ENCODE measurements around the gene KCNQ1.

The KCNQ1 gene

DNA sequence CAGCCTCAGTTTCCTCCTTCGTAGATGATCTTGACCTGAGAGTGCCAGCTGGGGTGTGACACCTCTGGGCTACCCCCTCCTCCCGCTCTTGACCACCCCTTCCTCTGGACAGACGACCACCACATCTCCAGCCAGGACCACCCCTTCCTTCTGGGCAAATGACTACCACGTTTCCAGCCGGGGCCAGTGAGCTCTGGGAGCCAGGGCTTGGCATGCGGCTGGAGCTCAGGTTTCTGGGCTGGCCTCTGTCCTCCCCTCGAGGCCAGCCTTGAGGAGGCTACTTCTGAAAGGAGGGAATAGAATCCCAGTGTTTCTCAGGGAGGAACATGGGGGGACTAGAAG lies 134.1 kb downstream of the KCNQ1 start:
- H3K4me3 ChIP-seq (ENCODE audit: extremely low read depth, insufficient read depth, low read length, poor library complexity, severe bottlenecking): no peak overlapping the region
- no peaks in the 10 kb centered on the region for H3K36me3 ChIP-seq (ENCODE audit: control insufficient read depth, insufficient read depth, low read length)
- H3K27ac ChIP-seq (ENCODE audit: low read depth, low read length, severe bottlenecking): no peak overlapping the region
- WGBS, 2 experiments (ENCODE audit: insufficient coverage in 2 of 2): 89 to 91% methylated on average over 6 to 7 of the region's 7 CpGs
- no peaks in the 10 kb centered on the region for H3K9me3 ChIP-seq (ENCODE audit: control insufficient read depth, low read length)
- H3K4me1 ChIP-seq (ENCODE audit: control insufficient read depth, insufficient read depth, low read length, poor library complexity, severe bottlenecking): peaks cover 17% of the 10 kb centered on the region

GRCh38 chr11:2579315-2580060 lies 134.7 kb downstream of the KCNQ1 start:
- Histone ChIP-seq H3K36me3 (ENCODE audit: control insufficient read depth, insufficient read depth, low read length) (no peaks in the 10 kb centered on the region), H3K4me1 (ENCODE audit: control insufficient read depth, insufficient read depth, low read length, poor library complexity, severe bottlenecking) (peaks cover 17% of the 10 kb centered on the region), H3K27ac (ENCODE audit: low read depth, low read length, severe bottlenecking) (no peak overlapping the region), H3K4me3 (ENCODE audit: extremely low read depth, insufficient read depth, low read length, poor library complexity, severe bottlenecking) (no peak overlapping the region), H3K9me3 (ENCODE audit: control insufficient read depth, low read length) (no peaks in the 10 kb centered on the region)
- WGBS, 2 experiments (ENCODE audit: insufficient coverage in 2 of 2): 79 to 80% methylated on average over 13 of the region's 17 CpGs

DNA sequence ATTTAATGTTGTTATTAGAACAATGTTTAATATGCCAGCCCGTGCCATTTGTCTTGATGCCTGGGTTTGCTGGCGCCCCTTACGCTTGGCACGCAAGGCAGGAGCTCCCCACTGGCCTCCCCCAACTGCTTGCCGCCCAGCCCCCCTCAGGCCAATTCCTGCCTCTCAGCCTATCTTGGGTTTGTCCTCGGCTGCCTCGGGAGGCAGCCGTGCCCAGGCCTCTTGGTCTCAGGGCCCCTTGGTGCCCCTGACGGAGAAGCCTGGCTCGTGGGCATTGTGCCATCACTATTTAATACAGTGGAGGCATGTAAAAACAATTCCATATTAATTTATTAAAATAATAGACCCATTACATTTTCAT lies 135.2 kb downstream of the KCNQ1 start:
- H3K27ac ChIP-seq (ENCODE audit: low read depth, low read length, severe bottlenecking): no peak overlapping the region

DNA sequence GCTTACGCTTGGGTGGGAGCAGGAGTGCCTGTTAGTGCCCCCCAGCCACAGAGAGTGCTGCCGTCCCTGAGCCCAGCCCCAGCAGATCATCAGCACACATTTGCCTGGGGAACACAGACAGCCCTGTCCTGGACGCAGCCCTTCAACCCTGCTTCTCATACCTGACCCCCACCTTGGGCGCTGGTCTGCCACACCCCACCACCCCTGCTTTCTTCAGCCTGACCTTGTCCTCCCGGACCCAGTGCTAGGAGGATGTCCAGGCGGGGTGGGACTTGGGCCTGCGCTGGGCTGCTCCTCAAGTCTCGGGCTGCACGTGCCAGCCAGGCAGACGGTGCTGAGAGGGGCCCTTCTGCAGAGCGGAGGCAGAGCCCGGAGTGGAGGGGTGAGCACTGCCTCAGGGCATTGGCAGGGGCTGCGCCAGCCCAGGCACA lies 135.8 kb downstream of the KCNQ1 start:
- no peak overlapping the region for H3K4me3 ChIP-seq (ENCODE audit: extremely low read depth, insufficient read depth, low read length, poor library complexity, severe bottlenecking)
- no peaks in the 10 kb centered on the region for H3K9me3 ChIP-seq (ENCODE audit: control insufficient read depth, low read length)
- H3K27ac ChIP-seq (ENCODE audit: low read depth, low read length, severe bottlenecking): no peak overlapping the region
- H3K36me3 ChIP-seq (ENCODE audit: control insufficient read depth, insufficient read depth, low read length): no peaks in the 10 kb centered on the region
- H3K4me1 ChIP-seq (ENCODE audit: control insufficient read depth, insufficient read depth, low read length, poor library complexity, severe bottlenecking): peaks cover 17% of the 10 kb centered on the region
- WGBS, 2 experiments (ENCODE audit: insufficient coverage in 2 of 2): 83 to 95% methylated on average over 10 to 13 of the region's 13 CpGs

More for the DNA sequence above, 135.2 kb downstream of the KCNQ1 start:
- 87 to 90% methylated on average over 4 to 8 of the region's 10 CpGs for WGBS, 2 experiments (ENCODE audit: insufficient coverage in 2 of 2)
- no peaks in the 10 kb centered on the region for H3K9me3 ChIP-seq (ENCODE audit: control insufficient read depth, low read length)
- no peak overlapping the region for H3K4me3 ChIP-seq (ENCODE audit: extremely low read depth, insufficient read depth, low read length, poor library complexity, severe bottlenecking)
- no peaks in the 10 kb centered on the region for H3K36me3 ChIP-seq (ENCODE audit: control insufficient read depth, insufficient read depth, low read length)
- H3K4me1 ChIP-seq (ENCODE audit: control insufficient read depth, insufficient read depth, low read length, poor library complexity, severe bottlenecking): peaks cover 17% of the 10 kb centered on the region

- 93 to 97% methylated on average over 19 to 21 of the region's 22 CpGs for WGBS, 2 experiments (ENCODE audit: insufficient coverage in 2 of 2)
Observed at GRCh38 chr11:2581151-2581930, 136.5 kb downstream of the KCNQ1 start.

GRCh38 chr11:2581931-2582350 lies 137.1 kb downstream of the KCNQ1 start:
- H3K27ac ChIP-seq (ENCODE audit: low read depth, low read length, severe bottlenecking): no peak overlapping the region
- H3K36me3 ChIP-seq (ENCODE audit: control insufficient read depth, insufficient read depth, low read length): no peaks in the 10 kb centered on the region
- no peak overlapping the region for H3K4me3 ChIP-seq (ENCODE audit: extremely low read depth, insufficient read depth, low read length, poor library complexity, severe bottlenecking)
- no peaks in the 10 kb centered on the region for H3K9me3 ChIP-seq (ENCODE audit: control insufficient read depth, low read length)
- 97% methylated on average over 23 of the region's 23 CpGs for WGBS, 2 experiments (ENCODE audit: insufficient coverage in 2 of 2)
- H3K4me1 ChIP-seq (ENCODE audit: control insufficient read depth, insufficient read depth, low read length, poor library complexity, severe bottlenecking): peaks cover 17% of the 10 kb centered on the region

More at GRCh38 chr11:2581151-2581930, 136.5 kb downstream of the KCNQ1 start:
- H3K9me3 ChIP-seq (ENCODE audit: control insufficient read depth, low read length): no peaks in the 10 kb centered on the region
- H3K4me3 ChIP-seq (ENCODE audit: extremely low read depth, insufficient read depth, low read length, poor library complexity, severe bottlenecking): no peak overlapping the region
- no peaks in the 10 kb centered on the region for H3K36me3 ChIP-seq (ENCODE audit: control insufficient read depth, insufficient read depth, low read length)
- peaks cover 17% of the 10 kb centered on the region for H3K4me1 ChIP-seq (ENCODE audit: control insufficient read depth, insufficient read depth, low read length, poor library complexity, severe bottlenecking)
- H3K27ac ChIP-seq (ENCODE audit: low read depth, low read length, severe bottlenecking): no peak overlapping the region

DNA sequence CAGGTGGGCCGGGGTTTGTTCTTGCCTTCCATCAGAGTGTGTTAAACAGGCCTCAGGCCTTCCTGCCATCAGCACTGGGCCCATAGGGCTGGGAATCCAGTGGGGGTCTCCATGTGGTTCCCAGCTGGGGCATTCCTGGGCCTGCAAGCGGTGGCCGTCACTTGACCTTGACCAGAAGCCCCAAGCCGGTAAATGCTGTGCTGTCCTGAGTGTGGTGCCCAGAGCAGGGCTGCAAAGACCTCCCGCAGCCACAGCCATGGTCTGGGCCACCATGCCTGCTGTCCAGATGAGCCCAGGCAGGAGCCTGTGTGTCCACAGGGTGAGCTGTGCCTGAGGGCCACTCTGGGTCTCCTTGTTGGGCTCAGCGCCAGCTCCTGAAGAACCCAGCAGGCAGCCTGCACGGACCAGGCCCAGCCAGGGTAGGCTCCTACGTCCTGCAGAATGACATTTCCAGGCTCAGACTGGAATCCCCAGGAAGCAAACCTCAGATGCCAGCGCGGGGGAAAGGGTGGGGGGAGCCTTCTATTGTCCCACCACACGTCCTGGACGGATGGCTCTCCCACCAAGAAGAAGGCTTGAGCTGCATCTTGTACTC lies 137.6 kb downstream of the KCNQ1 start:
- WGBS, 2 experiments (ENCODE audit: insufficient coverage in 2 of 2): 84 to 86% methylated on average over 10 to 12 of the region's 12 CpGs
- H3K9me3 ChIP-seq (ENCODE audit: control insufficient read depth, low read length): no peaks in the 10 kb centered on the region
- no peak overlapping the region for H3K4me3 ChIP-seq (ENCODE audit: extremely low read depth, insufficient read depth, low read length, poor library complexity, severe bottlenecking)
- peaks cover 15% of the 10 kb centered on the region for H3K4me1 ChIP-seq (ENCODE audit: control insufficient read depth, insufficient read depth, low read length, poor library complexity, severe bottlenecking)
- no peaks in the 10 kb centered on the region for H3K36me3 ChIP-seq (ENCODE audit: control insufficient read depth, insufficient read depth, low read length)
- no peak overlapping the region for H3K27ac ChIP-seq (ENCODE audit: low read depth, low read length, severe bottlenecking)

GRCh38 chr11:2582946-2583604 lies 138.3 kb downstream of the KCNQ1 start:
- peaks cover 9% of the 10 kb centered on the region for H3K4me1 ChIP-seq (ENCODE audit: control insufficient read depth, insufficient read depth, low read length, poor library complexity, severe bottlenecking)
- 85 to 93% methylated on average over 25 to 33 of the region's 33 CpGs for WGBS, 2 experiments (ENCODE audit: insufficient coverage in 2 of 2)
- no peaks in the 10 kb centered on the region for H3K9me3 ChIP-seq (ENCODE audit: control insufficient read depth, low read length)
- H3K4me3 ChIP-seq (ENCODE audit: extremely low read depth, insufficient read depth, low read length, poor library complexity, severe bottlenecking): no peak overlapping the region
- H3K36me3 ChIP-seq (ENCODE audit: control insufficient read depth, insufficient read depth, low read length): no peaks in the 10 kb centered on the region
- H3K27ac ChIP-seq (ENCODE audit: low read depth, low read length, severe bottlenecking): no peak overlapping the region

DNA sequence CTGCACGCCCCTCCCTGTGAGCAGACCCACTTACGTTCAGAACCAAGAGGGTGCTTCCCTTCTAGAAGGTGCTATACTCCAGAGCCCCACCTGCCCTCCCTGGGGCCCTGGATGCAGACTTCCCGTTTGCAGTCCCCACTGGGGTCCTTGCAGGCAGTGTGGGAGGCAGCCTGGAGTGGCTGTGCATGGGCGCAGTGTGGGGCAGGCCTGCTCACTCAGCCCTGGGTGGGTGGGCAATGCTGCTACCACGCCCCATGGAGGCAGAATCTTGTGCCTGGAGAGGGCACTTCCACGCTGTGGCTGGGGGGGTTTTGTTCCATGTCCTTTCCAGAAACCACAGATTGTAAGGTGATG lies 138.8 kb downstream of the KCNQ1 start:
- WGBS, 2 experiments (ENCODE audit: insufficient coverage in 2 of 2): 90 to 96% methylated on average over 5 to 6 of the region's 6 CpGs
- H3K36me3 ChIP-seq (ENCODE audit: control insufficient read depth, insufficient read depth, low read length): no peaks in the 10 kb centered on the region
- no peak overlapping the region for H3K4me3 ChIP-seq (ENCODE audit: extremely low read depth, insufficient read depth, low read length, poor library complexity, severe bottlenecking)
- no peaks in the 10 kb centered on the region for H3K9me3 ChIP-seq (ENCODE audit: control insufficient read depth, low read length)
- H3K4me1 ChIP-seq (ENCODE audit: control insufficient read depth, insufficient read depth, low read length, poor library complexity, severe bottlenecking): peaks cover 8% of the 10 kb centered on the region
- no peak overlapping the region for H3K27ac ChIP-seq (ENCODE audit: low read depth, low read length, severe bottlenecking)

DNA sequence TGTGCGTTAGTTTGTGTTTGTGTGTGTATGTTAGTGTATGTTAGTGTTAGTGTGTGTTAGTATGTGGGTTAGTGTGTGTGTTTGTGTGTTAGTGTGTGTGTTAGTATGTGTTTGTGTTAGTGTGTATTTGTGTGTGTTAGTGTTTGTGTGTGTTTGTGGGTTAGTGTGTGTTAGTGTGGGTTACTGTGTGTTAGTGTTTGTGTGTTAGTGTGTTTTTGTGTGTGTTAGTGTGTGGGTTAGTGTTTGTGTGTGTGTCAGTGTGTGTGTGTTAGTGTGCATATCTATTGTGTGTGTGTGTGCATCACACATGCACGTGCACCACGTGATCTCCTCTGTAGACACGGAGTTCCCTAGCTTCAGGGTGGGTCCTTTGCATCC lies 139.6 kb downstream of the KCNQ1 start:
- WGBS, 2 experiments (ENCODE audit: insufficient coverage in 2 of 2): 89 to 91% methylated on average over 3 of the region's 4 CpGs
- no peak overlapping the region for H3K4me3 ChIP-seq (ENCODE audit: extremely low read depth, insufficient read depth, low read length, poor library complexity, severe bottlenecking)

More for the DNA sequence above, 139.6 kb downstream of the KCNQ1 start:
- Histone ChIP-seq H3K9me3 (ENCODE audit: control insufficient read depth, low read length) (no peaks in the 10 kb centered on the region), H3K27ac (ENCODE audit: low read depth, low read length, severe bottlenecking) (no peak overlapping the region), H3K4me1 (ENCODE audit: control insufficient read depth, insufficient read depth, low read length, poor library complexity, severe bottlenecking) (peaks cover 8% of the 10 kb centered on the region), H3K36me3 (ENCODE audit: control insufficient read depth, insufficient read depth, low read length) (no peaks in the 10 kb centered on the region)

Data from mesodermal cell (in vitro differentiated cells).